Type B pancreatic cell (in vitro differentiated cells): Measurements from ENCODE around the gene C9orf72. TPM values are rescaled to one million over a fixed set of nuclear protein-coding genes. Genes with fewer than 3 reads are reported as not detected.

Experiments used
- DNase-seq: peaks from one replicate; pipeline ENCODE4 v3.0.0; 2021; ENCODE audit warnings: mixed read lengths; ENCODE audit not compliant: unreplicated experiment; ENCODE audit errors: extremely low spot score
- H3K27ac Mint-ChIP-seq: 2 replicates; pipeline ENCODE4 v1.8.0; 2021; ENCODE audit warnings: mild to moderate bottlenecking, mixed read lengths
- H3K27me3 Mint-ChIP-seq: 2 replicates; pipeline ENCODE4 v1.8.0; 2021; ENCODE audit warnings: mixed read lengths
- H3K36me3 Mint-ChIP-seq: 2 replicates; pipeline ENCODE4 v1.8.0; 2021; ENCODE audit warnings: mixed read lengths
- H3K4me1 Mint-ChIP-seq: one replicate; pipeline ENCODE4 v1.8.0; 2021; ENCODE audit warnings: mixed read lengths; ENCODE audit not compliant: unreplicated experiment
- H3K4me3 Mint-ChIP-seq: 2 replicates; pipeline ENCODE4 v1.8.0; 2021; ENCODE audit warnings: mild to moderate bottlenecking, mixed read lengths
- H3K9me3 Mint-ChIP-seq: 2 replicates; pipeline ENCODE4 v1.8.0; 2021; ENCODE audit warnings: mixed read lengths
- total RNA-seq: library from RNA; stranded (reverse); gene quantifications from 2 replicates; pipeline ENCODE4 v1.2.1, GENCODE V29; 2021; ENCODE audit warnings: low replicate concordance
- TF ChIP-seq, protein P1 (sequence below): fragments of 200-600 bp; sonication (generic); conservative IDR thresholded peaks from 2 replicates; pipeline ENCODE4 v1.5.0; 2021; ENCODE audit warnings: antibody characterized with exemption, mild to moderate bottlenecking

The C9orf72 gene
- total RNA-seq, 1 donor from 2014 or later, result 18.7 TPM

GRCh38 chr9:27599102-27599869 lies 26.0 kb upstream of the C9orf72 start:
- Mint-ChIP-seq H3K27ac (no peak overlapping the region), H3K9me3 (no peaks in the 10 kb centered on the region), H3K36me3 (no peaks in the 10 kb centered on the region), H3K4me1 (peaks cover 18% of the 10 kb centered on the region), H3K27me3 (no peaks in the 10 kb centered on the region), H3K4me3 (no peak overlapping the region)
- DNase-seq, result no peak
- TF ChIP-seq, protein P1, sequence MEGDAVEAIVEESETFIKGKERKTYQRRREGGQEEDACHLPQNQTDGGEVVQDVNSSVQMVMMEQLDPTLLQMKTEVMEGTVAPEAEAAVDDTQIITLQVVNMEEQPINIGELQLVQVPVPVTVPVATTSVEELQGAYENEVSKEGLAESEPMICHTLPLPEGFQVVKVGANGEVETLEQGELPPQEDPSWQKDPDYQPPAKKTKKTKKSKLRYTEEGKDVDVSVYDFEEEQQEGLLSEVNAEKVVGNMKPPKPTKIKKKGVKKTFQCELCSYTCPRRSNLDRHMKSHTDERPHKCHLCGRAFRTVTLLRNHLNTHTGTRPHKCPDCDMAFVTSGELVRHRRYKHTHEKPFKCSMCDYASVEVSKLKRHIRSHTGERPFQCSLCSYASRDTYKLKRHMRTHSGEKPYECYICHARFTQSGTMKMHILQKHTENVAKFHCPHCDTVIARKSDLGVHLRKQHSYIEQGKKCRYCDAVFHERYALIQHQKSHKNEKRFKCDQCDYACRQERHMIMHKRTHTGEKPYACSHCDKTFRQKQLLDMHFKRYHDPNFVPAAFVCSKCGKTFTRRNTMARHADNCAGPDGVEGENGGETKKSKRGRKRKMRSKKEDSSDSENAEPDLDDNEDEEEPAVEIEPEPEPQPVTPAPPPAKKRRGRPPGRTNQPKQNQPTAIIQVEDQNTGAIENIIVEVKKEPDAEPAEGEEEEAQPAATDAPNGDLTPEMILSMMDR, result no peak

DNA sequence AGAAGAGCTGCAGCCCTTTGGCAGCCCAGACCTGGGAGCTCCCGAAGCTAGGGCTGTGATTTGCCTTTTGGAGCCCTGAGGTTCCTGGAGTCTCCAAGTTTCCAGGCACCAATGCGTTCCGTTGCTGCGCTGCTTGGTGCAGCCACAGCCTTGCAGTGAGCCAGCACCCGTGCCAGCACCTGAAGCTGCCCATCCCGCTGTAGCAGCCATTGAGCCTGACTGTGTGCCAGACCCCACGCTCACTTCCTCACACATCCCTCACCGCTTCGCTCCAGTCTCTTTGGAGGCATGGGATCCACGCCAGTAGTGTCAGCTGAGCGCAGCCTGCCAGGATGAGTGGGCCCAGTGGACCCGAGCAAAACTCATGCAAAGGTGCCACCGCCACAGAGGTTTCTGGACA lies 22.5 kb upstream of the C9orf72 start:
- Mint-ChIP-seq H3K4me1 (peaks cover 6% of the 10 kb centered on the region), H3K27ac (no peak overlapping the region), H3K4me3 (no peak overlapping the region), H3K36me3 (no peaks in the 10 kb centered on the region), H3K27me3 (no peaks in the 10 kb centered on the region), H3K9me3 (no peaks in the 10 kb centered on the region)
- no peak for DNase-seq
- TF ChIP-seq, protein P1, result no peak

DNA sequence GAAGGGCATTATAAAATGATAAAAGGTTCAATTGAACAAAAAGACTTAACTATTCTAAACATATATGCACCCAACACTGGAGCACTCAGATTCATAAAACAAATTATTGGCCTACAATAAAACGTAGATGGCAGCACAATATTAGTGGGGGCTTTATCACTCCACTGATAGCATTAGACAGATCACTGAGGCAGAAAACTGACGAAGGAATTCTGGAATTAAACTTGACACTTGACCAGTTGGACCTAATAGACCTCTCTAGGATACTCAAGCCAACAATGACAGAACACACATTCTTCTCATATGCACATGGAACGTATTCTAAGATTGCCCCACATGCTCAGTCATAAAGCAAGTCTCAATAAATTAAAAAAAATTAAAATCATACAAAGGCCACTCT lies 18.4 kb upstream of the C9orf72 start:
- Mint-ChIP-seq H3K4me1 (peaks cover 5% of the 10 kb centered on the region), H3K4me3 (no peak overlapping the region), H3K27me3 (no peaks in the 10 kb centered on the region), H3K36me3 (no peaks in the 10 kb centered on the region), H3K9me3 (peaks cover 5% of the 10 kb centered on the region), H3K27ac (no peak overlapping the region)
- TF ChIP-seq, protein P1, result no peak
- no peak for DNase-seq

GRCh38 chr9:27591093-27591492 lies 17.8 kb upstream of the C9orf72 start:
- no peaks in the 10 kb centered on the region for H3K36me3 Mint-ChIP-seq
- no peaks in the 10 kb centered on the region for H3K27me3 Mint-ChIP-seq
- no peak for DNase-seq
- H3K27ac Mint-ChIP-seq, result no peak overlapping the region
- peaks cover 5% of the 10 kb centered on the region for H3K9me3 Mint-ChIP-seq
- TF ChIP-seq, protein P1, result no peak
- H3K4me3 Mint-ChIP-seq, result no peak overlapping the region
- H3K4me1 Mint-ChIP-seq, result peaks cover 5% of the 10 kb centered on the region

GRCh38 chr9:27590651-27591050 lies 17.4 kb upstream of the C9orf72 start:
- no peaks in the 10 kb centered on the region for H3K36me3 Mint-ChIP-seq
- no peak for DNase-seq
- H3K4me1 Mint-ChIP-seq, result peaks cover 5% of the 10 kb centered on the region
- H3K27ac Mint-ChIP-seq, result no peak overlapping the region
- H3K4me3 Mint-ChIP-seq, result no peak overlapping the region
- TF ChIP-seq, protein P1, result no peak
- no peaks in the 10 kb centered on the region for H3K27me3 Mint-ChIP-seq
- peaks cover 5% of the 10 kb centered on the region for H3K9me3 Mint-ChIP-seq
